ENCODE data around the gene ZNF462.
"Not testable (repeated sequence)": the region's sequence is repeated elsewhere in the genome, so short reads cannot be mapped to it uniquely, and the experiment has no call there.

ZNF462 gene

GRCh38 chr9:106862821-106863720, at the start of gene ZNF462:
Gene ZNF462 (plus strand): TSS chr9:106863166. CDS start chr9:106923384, 60,218 bp downstream.
- peak; percentile 82 for DNase-seq (ENCODE audit: low spot score)

- no peak for DNase-seq (ENCODE audit: low spot score)
Measured at GRCh38 chr9:106816524-106816923, 46.4 kb upstream of the ZNF462 start.

- DNase-seq (ENCODE audit: low spot score), result no peak
Measured at GRCh38 chr9:106818034-106818433, 44.9 kb upstream of the ZNF462 start.

- no peak for DNase-seq (ENCODE audit: low spot score)
Measured at GRCh38 chr9:106820866-106821265, 42.1 kb upstream of the ZNF462 start.

DNA sequence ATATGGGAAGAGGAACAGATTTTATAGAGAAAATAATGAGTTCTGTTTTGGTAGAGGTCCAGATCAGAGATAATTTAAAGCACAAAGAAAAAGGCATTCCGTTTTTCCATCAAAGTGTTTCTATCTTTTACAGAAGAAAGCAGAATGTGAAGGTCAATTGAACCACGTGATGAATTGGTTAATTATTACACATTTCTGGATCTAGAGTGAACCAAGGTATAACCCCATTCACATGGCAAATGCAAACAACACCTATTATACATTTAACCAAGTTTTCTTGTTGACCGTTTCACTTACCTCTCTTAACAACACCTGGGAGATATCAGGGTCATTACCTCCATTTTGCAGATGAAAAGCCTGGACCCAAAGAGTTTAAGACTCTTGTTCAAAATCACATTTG, 34.9 kb upstream of the ZNF462 start:
- no peak for DNase-seq (ENCODE audit: low spot score)

DNA sequence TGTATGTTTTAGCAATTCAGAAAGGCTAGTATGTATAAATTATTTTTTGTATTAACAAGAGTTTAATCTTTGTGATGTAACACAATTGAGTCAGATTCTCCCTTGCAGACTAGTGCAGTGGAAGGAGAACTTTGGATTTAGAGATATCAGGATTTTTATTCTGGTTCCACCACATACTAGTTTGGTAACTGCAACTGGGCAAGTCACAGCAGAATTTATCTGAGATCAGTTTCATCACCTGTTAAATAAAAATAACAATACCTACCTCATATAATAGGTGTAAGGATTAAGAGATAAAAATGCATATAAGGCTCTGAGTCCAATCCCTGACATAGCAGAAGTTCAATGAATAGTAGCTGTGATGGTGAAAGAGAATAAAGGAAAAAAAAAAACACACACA, 34.0 kb upstream of the ZNF462 start:
- no peak for DNase-seq (ENCODE audit: low spot score)

- DNase-seq (ENCODE audit: low spot score), result no peak
Measured at GRCh38 chr9:106829666-106830408, 33.1 kb upstream of the ZNF462 start.

DNA sequence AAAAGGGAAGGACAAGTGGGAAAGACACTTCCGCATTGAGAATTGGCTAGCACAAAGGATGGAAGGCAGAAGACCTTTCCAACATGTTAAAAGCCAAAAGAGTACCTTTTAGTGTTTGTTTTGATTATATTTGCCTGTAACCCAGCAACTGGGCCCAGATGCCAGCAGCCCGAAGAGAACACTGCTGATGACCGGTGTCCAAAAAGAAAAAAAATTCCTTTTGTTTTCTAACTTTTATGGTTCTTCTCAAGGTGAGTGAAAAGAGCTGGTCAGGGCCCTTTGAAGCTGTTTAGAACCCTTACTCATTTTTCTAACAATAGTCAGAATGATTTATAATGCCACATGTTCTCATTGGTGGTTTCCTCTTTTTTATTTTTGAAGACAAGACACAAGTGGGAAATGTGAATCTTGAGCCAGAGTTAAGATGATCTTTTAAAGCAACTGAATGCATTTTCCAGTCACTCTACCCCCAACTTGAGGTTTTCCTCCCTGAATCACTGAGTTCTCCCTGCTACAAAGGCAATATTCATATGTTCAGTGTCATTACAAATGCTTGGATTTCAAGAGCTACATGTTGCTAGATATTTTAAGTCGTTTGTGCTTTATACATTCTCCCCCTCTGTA, 32.3 kb upstream of the ZNF462 start:
- DNase-seq (ENCODE audit: low spot score), result peak; percentile 64

- no peak for DNase-seq (ENCODE audit: low spot score)
Measured at GRCh38 chr9:106834888-106835287, 28.1 kb upstream of the ZNF462 start.

DNA sequence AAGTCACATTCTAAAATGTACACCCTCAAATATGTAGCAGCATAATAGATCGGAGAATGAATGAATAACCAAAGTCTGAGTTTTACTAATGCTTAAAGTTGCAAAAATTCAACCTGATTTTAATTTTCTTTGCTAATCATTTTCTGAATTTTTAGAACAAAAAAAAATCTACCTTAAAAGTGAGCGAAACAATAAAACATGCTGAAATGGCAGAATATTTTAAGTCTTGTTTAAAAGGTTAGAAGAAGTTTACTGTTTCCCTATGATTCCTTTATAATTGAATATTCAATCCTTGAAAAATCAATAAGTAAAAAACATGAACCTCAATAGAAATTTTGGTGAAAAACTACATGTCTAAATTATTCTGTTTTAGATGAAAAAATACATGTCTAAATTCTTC, 27.1 kb upstream of the ZNF462 start:
- DNase-seq (ENCODE audit: low spot score), result no peak

DNA sequence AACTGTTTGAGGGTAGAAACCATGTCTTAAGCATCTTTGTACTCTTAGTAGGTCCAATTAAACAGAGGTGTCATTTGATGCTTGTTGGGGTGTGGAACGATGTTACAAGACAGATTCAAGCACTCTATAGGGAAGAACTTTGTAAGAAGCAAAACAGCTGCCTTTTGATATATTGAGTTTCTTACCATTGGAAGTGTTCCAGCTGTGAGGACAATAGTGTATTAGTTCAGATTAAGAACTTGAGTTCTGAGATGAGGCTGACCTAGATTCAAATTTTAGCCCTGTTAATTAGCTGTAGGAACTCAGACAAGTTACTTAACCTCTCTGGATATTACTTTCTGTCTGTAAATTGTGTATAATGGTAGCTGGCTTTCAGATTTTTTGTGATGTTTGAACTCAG, 19.6 kb upstream of the ZNF462 start:
- no peak for DNase-seq (ENCODE audit: low spot score)

- DNase-seq (ENCODE audit: low spot score), result no peak
Measured at GRCh38 chr9:106846307-106846706, 16.7 kb upstream of the ZNF462 start.

DNA sequence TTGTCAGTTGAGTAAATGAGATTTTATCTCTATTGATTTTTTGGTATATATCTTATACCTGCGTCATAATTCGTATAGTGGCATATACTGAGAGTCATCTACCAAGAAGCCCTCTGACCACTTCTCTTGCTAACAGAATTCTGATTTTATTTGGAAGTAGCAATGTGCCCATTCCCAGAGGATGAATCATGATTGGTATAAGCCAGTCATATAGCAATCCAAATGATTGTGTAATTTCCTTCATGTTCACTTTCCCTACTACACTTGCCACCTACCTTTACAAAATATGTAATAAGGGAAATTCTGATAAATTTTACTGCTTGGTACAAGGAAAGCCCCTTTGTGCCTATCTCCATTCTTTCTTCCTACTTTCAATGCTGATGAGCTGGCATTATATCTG, 16.1 kb upstream of the ZNF462 start:
- no peak for DNase-seq (ENCODE audit: low spot score)

DNA sequence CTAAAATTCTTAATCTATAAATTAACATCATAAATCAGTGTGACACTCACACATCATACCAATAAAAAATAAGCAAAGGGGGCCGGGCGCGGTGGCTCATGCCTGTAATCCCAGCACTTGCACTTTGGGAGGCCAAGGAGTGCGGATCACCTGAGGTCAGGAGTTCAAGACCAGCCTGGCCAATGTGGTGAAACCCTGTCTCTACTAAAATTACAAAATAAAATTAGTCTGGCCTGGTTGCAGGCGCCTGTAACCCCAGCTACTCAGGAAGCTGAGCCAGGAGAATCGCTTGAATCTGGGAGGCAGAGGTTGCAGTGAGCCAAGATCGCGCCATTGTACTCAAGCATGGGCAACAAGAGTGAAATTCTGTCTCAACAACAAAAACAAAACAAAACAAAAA, 11.3 kb upstream of the ZNF462 start:
- not testable (repeated sequence) for DNase-seq (ENCODE audit: low spot score)

GRCh38 chr9:106857811-106858470, 5.0 kb upstream of the ZNF462 start:
- no peak for DNase-seq (ENCODE audit: low spot score)

GRCh38 chr9:106859957-106860720, 2.8 kb upstream of the ZNF462 start:
- DNase-seq (ENCODE audit: low spot score), result peak; percentile 69

DNA sequence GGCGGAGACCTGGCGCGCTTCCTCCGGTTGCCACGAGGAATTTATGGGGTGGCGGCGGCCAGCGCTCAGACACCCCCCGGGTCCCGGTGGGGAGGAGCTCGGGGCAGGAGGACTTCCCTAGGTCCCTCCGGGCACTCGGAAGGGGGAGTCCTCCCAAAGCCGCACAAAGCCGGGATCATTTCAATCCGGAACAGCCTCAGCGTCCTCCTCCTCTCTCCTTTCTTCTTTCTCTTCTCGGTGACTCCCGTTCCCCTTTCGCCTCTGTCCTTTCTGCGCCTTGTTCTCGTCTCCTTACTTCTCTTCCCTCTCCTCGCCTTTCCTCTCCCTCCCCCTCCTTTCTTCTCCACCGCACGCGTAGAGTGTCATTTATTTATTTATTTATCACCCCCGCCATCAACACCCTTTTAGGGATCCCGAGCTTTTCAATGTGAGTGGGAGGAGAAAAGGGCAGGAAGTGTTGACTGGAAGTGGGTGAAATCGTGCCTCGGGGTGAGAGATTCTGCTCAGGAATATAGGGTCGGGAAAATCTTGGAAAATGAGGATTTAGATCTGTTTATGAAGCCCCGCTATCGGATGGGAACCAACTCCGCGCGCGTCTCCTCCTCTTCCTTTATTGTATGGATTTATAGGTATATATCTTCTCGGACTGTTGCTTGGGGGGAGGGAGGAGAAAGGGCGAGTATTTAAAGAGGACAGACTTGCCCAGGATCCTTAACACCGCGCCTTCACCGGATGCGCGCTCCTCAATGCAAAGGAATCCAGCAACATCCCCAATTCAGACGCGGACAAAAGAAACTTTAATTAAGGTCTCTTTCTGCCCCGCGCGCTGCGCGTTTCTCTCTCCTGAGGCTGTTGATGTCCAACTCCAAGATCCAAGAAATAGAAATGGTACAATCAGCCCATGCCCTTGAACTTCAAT, 2.0 kb upstream of the ZNF462 start:
- peak; percentile 76 for DNase-seq (ENCODE audit: low spot score)

DNA sequence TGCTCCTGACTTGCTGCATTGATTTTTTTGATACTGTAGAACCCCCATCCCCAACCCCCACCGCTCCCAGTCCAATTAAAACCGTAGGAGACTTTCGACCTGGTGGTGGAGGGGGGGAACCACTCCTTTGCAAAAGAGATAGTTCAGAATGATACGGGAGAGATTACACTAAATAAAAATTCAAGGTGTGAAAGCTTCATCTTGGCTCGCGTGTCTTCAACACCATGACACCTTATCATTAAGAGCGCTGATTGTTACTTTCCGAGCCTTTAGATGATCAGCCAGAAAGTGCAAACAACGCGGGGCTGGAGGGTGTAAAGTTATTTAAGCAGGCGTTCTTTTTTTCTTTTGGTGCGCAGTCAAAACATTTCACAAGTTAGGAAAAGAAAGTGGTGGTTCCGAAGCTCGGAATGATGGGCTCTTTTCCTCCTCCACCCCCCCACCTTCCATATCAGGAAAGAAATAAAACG, 1.3 kb upstream of the ZNF462 start:
- DNase-seq (ENCODE audit: low spot score), result no peak

DNA sequence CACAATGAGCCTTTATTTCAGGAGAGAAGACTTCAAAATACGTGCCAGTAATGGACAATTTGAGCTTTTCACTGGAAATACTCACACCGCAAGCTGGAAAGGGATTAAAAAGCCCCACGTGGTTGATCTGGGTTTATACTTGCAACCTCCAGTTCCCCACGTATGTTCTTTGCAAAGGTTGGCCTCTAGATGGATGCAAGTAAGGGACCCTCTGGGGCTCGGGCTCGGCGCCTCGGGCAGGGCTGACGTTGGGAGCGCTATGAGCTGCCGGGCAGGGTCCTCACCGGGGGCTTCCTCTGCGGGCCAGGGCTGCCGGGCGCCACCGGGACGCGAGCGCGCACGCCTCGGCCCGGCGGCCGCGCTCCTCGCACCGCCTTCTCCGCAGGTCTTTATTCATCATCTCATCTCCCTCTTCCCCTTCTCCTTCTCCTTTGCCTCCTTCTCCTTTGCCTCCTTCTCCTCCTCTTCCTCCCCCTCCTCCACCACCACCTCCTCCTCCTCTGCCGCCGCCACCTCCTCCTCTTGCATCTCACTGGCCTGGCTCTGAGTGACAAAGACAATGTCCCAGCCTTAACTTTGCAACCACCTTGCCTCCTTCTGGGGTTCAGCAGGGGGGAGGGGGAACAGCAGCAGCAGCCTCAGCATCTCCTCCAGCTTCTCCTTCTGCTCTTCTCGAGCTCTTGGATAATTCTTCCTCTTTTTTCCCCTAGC, 701 bp upstream of the ZNF462 start:
- peak; percentile 81 for DNase-seq (ENCODE audit: low spot score)

Data from left forelimb (tissue), 1 donor.